Tibial nerve (tissue), 4 donors: Measurements from ENCODE around the gene METTL22. TPM values are rescaled to one million over a fixed set of nuclear protein-coding genes. Genes with fewer than 3 reads are reported as not detected.

Source experiments
- DNase-seq, 2 donors: peaks; one replicate each; pipeline ENCODE4 v3.0.0-alpha.2; 2019; ENCODE audit warnings: low spot score in 2 of 2
- H3K27ac ChIP-seq, 4 donors: fragments of 200-600 bp; sonication (generic) in 3 of 4; one replicate each; pipeline ENCODE4 v1.5.1; 2017 to 2019; ENCODE audit warnings: mild to moderate bottlenecking in 1 of 4
- H3K27me3 ChIP-seq, 2 donors: fragments of 200-600 bp; sonication (generic) in 1 of 2; one replicate each; pipeline versions ENCODE4 v1.5.1 to v1.6.0; 2017 to 2019
- H3K36me3 ChIP-seq, 3 donors: fragments of 200-600 bp; sonication (generic); one replicate each; pipeline ENCODE4 v1.5.1; 2018 to 2019
- H3K4me1 ChIP-seq, 4 donors: fragments of 200-600 bp; sonication (generic) in 3 of 4; one replicate each; pipeline ENCODE4 v1.5.1; 2017 to 2019
- H3K4me3 ChIP-seq, 4 donors: fragments of 200-600 bp; sonication (generic) in 3 of 4; one replicate each; pipeline ENCODE4 v1.5.1; 2017 to 2019; ENCODE audit warnings: mild to moderate bottlenecking in 1 of 4, moderate library complexity in 1 of 4
- H3K9me3 ChIP-seq, 4 donors: fragments of 200-600 bp; sonication (generic) in 3 of 4; one replicate each; pipeline ENCODE4 v1.5.1; 2017 to 2019
- CTCF ChIP-seq, 5 experiments: fragments of 200-600 bp in 3 of 5; fragments of 450-650 bp in 2 of 5; sonication (generic) in 3 of 5; IDR thresholded peaks; one replicate each; pipeline ENCODE4 v1.5.1; 2016 to 2019; ENCODE audit warnings: antibody characterized with exemption in 5 of 5, mild to moderate bottlenecking in 3 of 5, moderate library complexity in 2 of 5
- EP300 ChIP-seq, 2 donors: sonication (generic); formaldehyde crosslinking; IDR thresholded peaks; one replicate each; pipeline ENCODE4 v1.6.1; 2017; ENCODE audit warnings: antibody characterized with exemption in 2 of 2, mild to moderate bottlenecking in 1 of 2
- POLR2A ChIP-seq, 2 donors: fragments of 450-650 bp; IDR thresholded peaks; one replicate each; pipeline ENCODE4 v1.6.1; 2017; ENCODE audit warnings: antibody characterized with exemption in 2 of 2, mild to moderate bottlenecking in 2 of 2, moderate library complexity in 2 of 2
- WGBS, 2 donors: methylation state at CpG; one replicate each; pipeline ENCODE4 v1.1.5; 2018; 5-methylcytosine and 5-hydroxymethylcytosine counted together
- total RNA-seq, 4 donors: library from RNA; depleted of rRNA; stranded (reverse); fragments of >200 nt; gene quantifications; one replicate each; pipeline ENCODE4 v1.1.0, GENCODE V29; 2016

Gene METTL22
- 10 to 100 TPM; 34.3 to 69.5 (median 46.6) TPM for total RNA-seq

DNA sequence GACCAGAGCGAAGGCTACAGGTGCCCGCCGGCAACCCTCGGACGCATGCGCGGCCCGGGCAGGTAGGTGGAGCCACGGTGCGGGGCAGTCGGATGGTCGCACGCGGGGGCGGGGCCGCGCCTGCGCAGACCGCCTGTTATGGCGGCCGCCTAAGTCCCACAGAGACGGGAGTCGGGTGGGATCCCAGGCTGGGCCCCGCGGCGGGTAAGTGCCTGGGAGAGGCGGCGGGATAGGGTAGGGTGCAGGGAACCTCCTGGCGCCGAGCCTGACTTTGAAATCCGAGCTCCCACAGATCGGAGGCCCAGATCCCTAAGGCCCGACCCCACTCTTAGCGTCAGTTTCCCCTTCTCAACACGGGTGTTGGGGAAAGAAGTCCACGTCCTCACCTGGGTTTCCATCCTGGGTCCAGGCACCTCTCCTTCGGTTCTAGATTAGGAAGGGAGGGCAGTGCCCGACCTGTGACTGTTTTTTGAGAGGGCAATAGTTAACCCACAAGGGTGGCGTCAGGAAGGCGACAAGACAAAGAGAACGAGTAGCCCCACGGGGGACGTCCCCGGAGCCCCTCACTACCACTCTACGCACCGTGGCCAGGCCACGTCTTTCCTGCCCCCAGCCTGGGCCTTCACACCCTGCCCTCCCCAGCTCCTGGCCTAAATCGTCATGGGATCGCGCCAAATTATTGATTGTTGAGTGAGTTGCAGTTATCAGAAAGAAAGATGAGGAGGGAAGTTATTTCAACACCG is at the start of gene METTL22:
METTL22 (plus strand) TSS at position 127 of the 743 bp plus-strand sequence. CDS start 3,968 bp downstream, outside the sequence.
- Histone ChIP-seq H3K4me3 (peak within 1 kb of the TSS; percentile 83 to 98 (median 88)), H3K27me3 (no peaks in the 10 kb centered on the region), H3K27ac (peak within 1 kb of the TSS; percentile 73 to 90 (median 85)), H3K9me3 (no peaks in the 10 kb centered on the region), H3K4me1 (peaks cover 0 to 23% (median 7%) of the 10 kb centered on the region in 4 donors), H3K36me3 (peaks cover 0 to 15% (median 0%) of the 10 kb centered on the region in 3 donors)
- peak; percentile 76 to 80 for DNase-seq
- TF ChIP-seq POLR2A (IDR thresholded peaks at IDR 0.05) (peak; percentile 62 to 80), CTCF (IDR thresholded peaks at IDR 0.05) (peak in 2 of 5 experiments; percentile 6 to 18), EP300 (IDR thresholded peaks at IDR 0.05) (peak in 1 of 2 donors; percentile 94)
- WGBS, 2 donors = 1% methylated on average over 29 to 48 of the region's 51 CpGs

- H3K27me3 ChIP-seq = peaks cover 0 to 7% of the 10 kb centered on the region in 2 donors
- TF ChIP-seq CTCF (IDR thresholded peaks at IDR 0.05) (no peak), POLR2A (IDR thresholded peaks at IDR 0.05) (no peak), EP300 (IDR thresholded peaks at IDR 0.05) (no peak)
- H3K4me1 ChIP-seq = peaks cover 0 to 35% (median 13%) of the 10 kb centered on the region in 4 donors
- 71 to 77% methylated on average over 11 of the region's 11 CpGs for WGBS, 2 donors
- DNase-seq = no peak
- peak overlapping the region in 3 of 4 donors; percentile 16 to 77 (median 71) for H3K27ac ChIP-seq
- H3K4me3 ChIP-seq = no peak overlapping the region
- no peaks in the 10 kb centered on the region for H3K36me3 ChIP-seq
- H3K9me3 ChIP-seq = no peaks in the 10 kb centered on the region
Measured at GRCh38 chr16:8572063-8572918, 49.2 kb upstream of the METTL22 start.

- DNase-seq = peak in 1 of 2 donors; percentile 13
- Histone ChIP-seq H3K9me3 (no peaks in the 10 kb centered on the region), H3K27ac (peak overlapping the region in 2 of 4 donors; percentile 5 to 77), H3K36me3 (no peaks in the 10 kb centered on the region), H3K4me3 (no peak overlapping the region), H3K27me3 (peaks cover 0 to 7% of the 10 kb centered on the region in 2 donors), H3K4me1 (peaks cover 0 to 35% (median 13%) of the 10 kb centered on the region in 4 donors)
- TF ChIP-seq EP300 (IDR thresholded peaks at IDR 0.05) = no peak
- peak in 4 of 5 experiments; percentile 40 to 55 (median 44) for TF ChIP-seq CTCF (IDR thresholded peaks at IDR 0.05)
- WGBS, 2 donors = 36 to 40% methylated on average over 7 of the region's 7 CpGs
Measured at GRCh38 chr16:8572919-8573724, 48.4 kb upstream of the METTL22 start.

DNA sequence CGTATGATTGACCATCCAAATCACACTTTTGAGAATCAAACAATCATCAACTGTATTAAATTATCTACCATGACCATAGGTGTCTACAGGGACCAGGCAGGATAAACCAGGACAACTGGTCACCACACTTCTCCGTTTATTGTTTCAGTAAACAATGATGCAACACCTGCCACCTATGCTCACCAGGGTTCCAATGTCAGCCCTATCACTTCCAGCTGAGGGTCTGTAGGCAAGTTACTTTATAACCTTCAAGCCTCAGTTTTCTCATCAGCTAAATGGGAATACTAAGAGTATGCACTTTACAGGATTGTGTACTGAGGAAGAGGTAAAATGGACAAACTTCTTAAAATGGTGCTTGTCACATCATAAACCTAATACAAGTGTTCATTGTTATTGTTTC is 46.1 kb upstream of the METTL22 start:
- Histone ChIP-seq H3K4me3 (no peak overlapping the region), H3K36me3 (no peaks in the 10 kb centered on the region), H3K27ac (no peak overlapping the region), H3K27me3 (no peaks in the 10 kb centered on the region), H3K9me3 (no peaks in the 10 kb centered on the region), H3K4me1 (peaks cover 0 to 20% (median 7%) of the 10 kb centered on the region in 4 donors)
- no peak for DNase-seq
- WGBS, 2 donors = 81 to 83% methylated on average over 2 of the region's 2 CpGs
- no peak for TF ChIP-seq POLR2A (IDR thresholded peaks at IDR 0.05)
- TF ChIP-seq EP300 (IDR thresholded peaks at IDR 0.05) = no peak
- no peak for TF ChIP-seq CTCF (IDR thresholded peaks at IDR 0.05)
